B cell (primary cell): Measurements from ENCODE around the gene SLC25A34. TPM values are rescaled to one million over a fixed set of nuclear protein-coding genes. Genes with fewer than 3 reads are reported as not detected.

Experiments
- ATAC-seq: fragments of 200-7000 bp; cut with Tn5 transposase; one replicate; pipeline ENCODE4 v1.10.0; 2021; ENCODE audit warnings: low read depth, mild to moderate bottlenecking, moderate number of reproducible peaks, moderate library complexity
- CTCF ChIA-PET: fragments of 350-600 bp; sonication (Branson Sonifier 250); formaldehyde crosslinking; loops from one replicate; lab custom pipeline; 2021; ENCODE audit warnings: antibody characterized with exemption, inconsistent platforms; lab: Charles Lee
- POLR2A ChIA-PET: fragments of 350-600 bp; sonication (Branson Sonifier 250); formaldehyde crosslinking; loops from one replicate; lab custom pipeline; 2021; ENCODE audit warnings: antibody characterized with exemption; lab: Charles Lee
- DNase-seq: peaks from one replicate; pipeline ENCODE4 v3.0.0; 2013
- H2AFZ ChIP-seq: 2 replicates; pipeline ENCODE4 v1.6.1; 2012; ENCODE audit warnings: mild to moderate bottlenecking, low read depth, low read length; ENCODE audit not compliant: insufficient read depth, poor library complexity, severe bottlenecking
- H3K27ac ChIP-seq, 2 donors: 1 replicate in 1 of 2; 2 replicates in 1 of 2; pipeline ENCODE4 v1.5.1; 2012 to 2013; ENCODE audit warnings: low read length in 2 of 2, mild to moderate bottlenecking in 2 of 2, moderate library complexity in 1 of 2
- H3K27me3 ChIP-seq, 4 experiments: fragments of 200-600 bp in 1 of 4; sonication (generic) in 1 of 4; replicated peaks in 1 of 4; 1 replicate in 2 of 4; 2 replicates in 2 of 4; pipeline versions ENCODE4 v1.6.1 to v1.7.0; 2013 to 2016; ENCODE audit warnings: low read length in 3 of 4, mild to moderate bottlenecking in 2 of 4, mixed read lengths in 1 of 4, moderate library complexity in 1 of 4; ENCODE audit not compliant: insufficient read depth in 4 of 4, control insufficient read depth in 3 of 4; ENCODE audit errors: control extremely low read depth in 1 of 4
- H3K36me3 ChIP-seq, 2 experiments: replicated peaks in 1 of 2; 1 replicate in 1 of 2; 2 replicates in 1 of 2; pipeline versions ENCODE4 v1.6.1 to v1.7.1; 2013; ENCODE audit warnings: low read length in 1 of 2; ENCODE audit not compliant: insufficient read depth in 2 of 2, control insufficient read depth in 1 of 2; ENCODE audit errors: control extremely low read depth in 1 of 2, extremely low read depth in 1 of 2
- H3K4me1 ChIP-seq, 2 donors: fragments of 200-600 bp in 1 of 2; sonication (generic) in 1 of 2; 1 replicate in 1 of 2; 2 replicates in 1 of 2; pipeline versions ENCODE4 v1.5.1 to v1.6.1; 2013 to 2017; ENCODE audit warnings: low read length in 2 of 2; ENCODE audit not compliant: control insufficient read depth in 2 of 2, insufficient read depth in 2 of 2
- H3K4me2 ChIP-seq: replicated peaks from 2 replicates; pipeline ENCODE3; 2012; ENCODE audit warnings: mild to moderate bottlenecking, low read depth, low read length; ENCODE audit not compliant: poor library complexity, severe bottlenecking
- H3K4me3 ChIP-seq, 5 experiments: fragments of 200-600 bp in 1 of 5; sonication (generic) in 1 of 5; 1 replicate in 3 of 5; 2 replicates in 2 of 5; pipeline versions ENCODE4 v1.5.1 to v1.7.0; 2011 to 2016; ENCODE audit warnings: low read length in 4 of 5, mild to moderate bottlenecking in 4 of 5, low read depth in 2 of 5, control low read depth in 1 of 5, moderate library complexity in 1 of 5; ENCODE audit not compliant: insufficient read depth in 1 of 5; ENCODE audit errors: control extremely low read depth in 1 of 5, extremely low read depth in 1 of 5
- H3K79me2 ChIP-seq: fragments of 200-600 bp; sonication (generic); one replicate; pipeline ENCODE4 v1.6.0; 2016; ENCODE audit warnings: low read length; ENCODE audit not compliant: control insufficient read depth, insufficient read depth
- H3K9ac ChIP-seq: fragments of 200-600 bp; sonication (generic); 2 replicates; pipeline ENCODE4 v1.6.1; 2017; ENCODE audit warnings: mild to moderate bottlenecking, low read length, moderate library complexity
- H3K9me3 ChIP-seq, 3 donors: one replicate each; pipeline versions ENCODE4 v1.6.1 to v1.7.1; 2013; ENCODE audit warnings: low read length in 2 of 3; ENCODE audit not compliant: control insufficient read depth in 2 of 3, insufficient read depth in 1 of 3; ENCODE audit errors: control extremely low read depth in 1 of 3
- H4K20me1 ChIP-seq: 2 replicates; pipeline ENCODE4 v1.6.0; 2012; ENCODE audit warnings: mild to moderate bottlenecking, low read length; ENCODE audit not compliant: insufficient read depth, control insufficient read depth, poor library complexity, severe bottlenecking
- H3K27ac Mint-ChIP-seq: one replicate; pipeline ENCODE4 v1.8.0; 2021; ENCODE audit warnings: mixed read lengths
- H3K27me3 Mint-ChIP-seq: one replicate; pipeline ENCODE4 v1.8.0; 2021; ENCODE audit warnings: mixed read lengths
- H3K4me1 Mint-ChIP-seq: one replicate; pipeline ENCODE4 v1.8.0; 2021; ENCODE audit warnings: mixed read lengths
- H3K4me3 Mint-ChIP-seq: one replicate; pipeline ENCODE4 v1.8.0; 2021; ENCODE audit warnings: mixed read lengths
- H3K9me3 Mint-ChIP-seq: one replicate; pipeline ENCODE4 v1.8.0; 2022; ENCODE audit warnings: mixed read lengths; ENCODE audit not compliant: insufficient read depth
- CTCF ChIP-seq: fragments of 200-600 bp; IDR thresholded peaks from one replicate; pipeline ENCODE4 v1.8.0; 2022; ENCODE audit warnings: antibody characterized with exemption, mild to moderate bottlenecking
- EZH2 ChIP-seq: IDR thresholded peaks from 2 replicates; pipeline ENCODE4 v1.6.1; 2012; ENCODE audit warnings: borderline replicate concordance, low read depth, mild to moderate bottlenecking, moderate library complexity, low read length; ENCODE audit not compliant: insufficient read depth, poor library complexity, severe bottlenecking
- WGBS: methylation state at CpG from one replicate; pipeline ENCODE4 v1.1.5; 2013; ENCODE audit warnings: missing lambda C conversion rate; ENCODE audit not compliant: insufficient coverage; 5-methylcytosine and 5-hydroxymethylcytosine counted together
- intact Hi-C: fragments of 100-400 bp; cut with micrococcal nuclease; formaldehyde crosslinking; loops from one replicate; pipeline ENCODE4 v1.10.0; 2022
- polyA plus RNA-seq: library from polyadenylated mRNA; depleted of rRNA; stranded (reverse); fragments of >200 nt; gene quantifications from 2 replicates; pipeline ENCODE4 v1.2.3, GENCODE V29; 2012
- total RNA-seq, 2 donors: library from RNA; stranded (reverse); fragments of 120-200 nt in 1 of 2; gene quantifications; 1 replicate in 1 of 2; 2 replicates in 1 of 2; pipeline versions ENCODE4 v1.2.3 to v1.2.4, GENCODE V29; 2013 to 2022

The SLC25A34 gene
- total and polyA plus RNA-seq, 2 donors (not counting 1 experiment from before 2014, with no cell fraction given) = 4.6 to 5.4 TPM

- ChIA-PET CTCF (interaction anchor here (0.9 to 1.6 kb wide), 2 partner anchors 16 to 25 kb away, joined by 3 to 4 read pairs; no protein-coding TSS in a partner anchor), POLR2A (no interaction called here)
- Histone ChIP-seq H3K9me3 (no peaks in the 10 kb centered on the region), H3K4me1 (no peaks in the 10 kb centered on the region), H2AFZ (no peak overlapping the region), H3K27me3 (peaks cover 0 to 7% (median 0%) of the 10 kb centered on the region in 4 experiments), H3K27ac (no peak overlapping the region), H3K4me3 (no peak overlapping the region), H3K36me3 (no peaks in the 10 kb centered on the region), H3K79me2 (no peaks in the 10 kb centered on the region), H4K20me1 (no peaks in the 10 kb centered on the region), H3K9ac (no peak overlapping the region), H3K4me2 (no peak overlapping the region)
- no peaks in the 10 kb centered on the region for H3K9me3 Mint-ChIP-seq
- ATAC-seq = no peak
- intact Hi-C loops = no loop called here
- no peak overlapping the region for H3K27ac Mint-ChIP-seq
- DNase-seq = no peak
- H3K27me3 Mint-ChIP-seq = peaks cover 20% of the 10 kb centered on the region
- WGBS = 55% methylated on average over 2 of the region's 2 CpGs
- TF ChIP-seq CTCF (no peak), EZH2 (no peak)
- no peak overlapping the region for H3K4me3 Mint-ChIP-seq
- no peaks in the 10 kb centered on the region for H3K4me1 Mint-ChIP-seq
Observed at GRCh38 chr1:15775706-15776105, 39.6 kb downstream of the SLC25A34 start.

- Histone ChIP-seq H3K4me2 (no peak overlapping the region), H3K9me3 (no peaks in the 10 kb centered on the region), H3K36me3 (no peaks in the 10 kb centered on the region), H3K27me3 (peaks cover 0 to 3% (median 0%) of the 10 kb centered on the region in 4 experiments), H2AFZ (no peak overlapping the region), H3K27ac (no peak overlapping the region), H3K4me3 (no peak overlapping the region), H3K9ac (no peak overlapping the region), H3K79me2 (no peaks in the 10 kb centered on the region), H4K20me1 (no peaks in the 10 kb centered on the region), H3K4me1 (no peaks in the 10 kb centered on the region)
- ChIA-PET POLR2A (interaction anchor here (0.6 kb wide), 1 partner anchor 23 kb away, joined by 3 read pairs; no protein-coding TSS in a partner anchor), CTCF (interaction anchor here (0.5 to 0.6 kb wide), 2 partner anchors 14 to 226 kb away, joined by 3 to 4 read pairs; no protein-coding TSS in a partner anchor)
- no peaks in the 10 kb centered on the region for H3K9me3 Mint-ChIP-seq
- no peak overlapping the region for H3K4me3 Mint-ChIP-seq
- no peak for DNase-seq
- TF ChIP-seq EZH2 = no peak
- TF ChIP-seq CTCF = no peak
- ATAC-seq = no peak
- H3K4me1 Mint-ChIP-seq = no peaks in the 10 kb centered on the region
- peaks cover 8% of the 10 kb centered on the region for H3K27me3 Mint-ChIP-seq
- intact Hi-C loops = no loop called here
- no peak overlapping the region for H3K27ac Mint-ChIP-seq
- WGBS = 79% methylated on average over 2 of the region's 7 CpGs
Observed at GRCh38 chr1:15777909-15778707, 42.0 kb downstream of the SLC25A34 start.
